Stimulated activated naive B cell treated with anti-CD40 and anti-IgM and Interleukin-4, amounts not matched to agents 10 μg/mL and 1 μg/mL and 100 μg/mL, for 72 hours (primary cell): ENCODE results near the gene REEP6.
"Not testable (repeated sequence)": the region's sequence is repeated elsewhere in the genome, so short reads cannot be mapped to it uniquely, and the experiment has no call there.

ENCODE experiments used
- ATAC-seq, 2 donors: fragments of 150-1000 bp; cut with Tn5 transposase; replicated peaks; 2 replicates each; pipeline ENCODE4 v1.10.0; 2021; ENCODE audit warnings: moderate library complexity in 1 of 2
- DNase-seq: peaks from one replicate; pipeline ENCODE4 v3.0.0; 2021
- H3K27ac Mint-ChIP-seq: one replicate; pipeline ENCODE4 v1.8.0; 2022; ENCODE audit warnings: mild to moderate bottlenecking, mixed read lengths
- H3K27me3 Mint-ChIP-seq, 2 donors: one replicate each; pipeline ENCODE4 v1.8.0; 2022; ENCODE audit warnings: mixed read lengths in 2 of 2
- H3K36me3 Mint-ChIP-seq, 2 donors: one replicate each; pipeline ENCODE4 v1.8.0; 2022; ENCODE audit warnings: mixed read lengths in 2 of 2, mild to moderate bottlenecking in 1 of 2
- H3K4me1 Mint-ChIP-seq, 2 donors: one replicate each; pipeline ENCODE4 v1.8.0; 2022; ENCODE audit warnings: mixed read lengths in 2 of 2, mild to moderate bottlenecking in 1 of 2
- H3K4me3 Mint-ChIP-seq, 2 donors: one replicate each; pipeline ENCODE4 v1.8.0; 2022; ENCODE audit warnings: mild to moderate bottlenecking in 2 of 2, mixed read lengths in 2 of 2, moderate library complexity in 1 of 2
- H3K9me3 Mint-ChIP-seq, 2 donors: one replicate each; pipeline ENCODE4 v1.8.0; 2022; ENCODE audit warnings: mixed read lengths in 2 of 2, mild to moderate bottlenecking in 1 of 2

REEP6 gene

DNA sequence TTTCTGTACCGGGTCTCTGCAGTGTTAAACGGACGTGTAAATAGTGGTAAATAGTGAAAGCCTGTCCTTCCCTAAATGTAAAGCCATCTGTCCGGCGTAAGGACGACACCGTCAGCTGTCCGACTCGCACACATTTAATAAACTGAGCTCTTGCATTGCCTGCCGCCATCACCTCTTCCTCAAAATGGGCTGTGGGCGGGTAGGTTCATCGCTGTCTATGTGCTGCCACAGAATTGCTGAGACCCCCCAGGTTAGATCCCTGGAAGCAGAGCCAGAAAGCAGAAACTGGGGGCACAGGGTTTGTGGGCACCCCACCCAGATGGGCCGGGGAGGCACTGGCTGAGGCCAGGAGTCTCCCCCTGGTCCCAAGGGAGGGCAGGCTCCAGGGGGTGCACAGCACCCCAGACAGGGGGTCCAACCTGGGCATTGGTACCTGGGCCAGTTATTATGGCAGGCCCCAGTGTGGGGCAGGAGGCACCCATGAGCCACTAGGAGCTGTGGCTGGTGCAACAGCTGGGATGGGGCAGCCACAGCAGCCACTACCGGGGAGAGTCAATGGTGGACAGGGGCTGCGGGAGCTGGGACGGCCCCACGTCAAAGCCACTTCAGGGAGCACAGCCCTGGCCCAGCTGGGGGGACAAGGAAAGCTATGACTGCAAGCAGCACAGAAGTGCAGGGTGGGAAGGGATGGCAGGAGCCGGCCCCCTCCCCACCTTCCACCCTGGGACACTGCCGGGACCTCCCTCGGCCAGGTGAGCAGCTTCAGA lies 17.7 kb upstream of the REEP6 start:
- peaks cover 20 to 31% of the 10 kb centered on the region in 2 donors for H3K36me3 Mint-ChIP-seq
- DNase-seq (no peak), ATAC-seq (no peak)
- H3K27ac Mint-ChIP-seq: peak overlapping the region; percentile 14
- H3K9me3 Mint-ChIP-seq: no peaks in the 10 kb centered on the region
- H3K4me3 Mint-ChIP-seq: no peak overlapping the region
- H3K4me1 Mint-ChIP-seq: peaks cover 22 to 53% of the 10 kb centered on the region in 2 donors
- H3K27me3 Mint-ChIP-seq: peaks cover 12% of the 10 kb centered on the region in 2 donors

DNA sequence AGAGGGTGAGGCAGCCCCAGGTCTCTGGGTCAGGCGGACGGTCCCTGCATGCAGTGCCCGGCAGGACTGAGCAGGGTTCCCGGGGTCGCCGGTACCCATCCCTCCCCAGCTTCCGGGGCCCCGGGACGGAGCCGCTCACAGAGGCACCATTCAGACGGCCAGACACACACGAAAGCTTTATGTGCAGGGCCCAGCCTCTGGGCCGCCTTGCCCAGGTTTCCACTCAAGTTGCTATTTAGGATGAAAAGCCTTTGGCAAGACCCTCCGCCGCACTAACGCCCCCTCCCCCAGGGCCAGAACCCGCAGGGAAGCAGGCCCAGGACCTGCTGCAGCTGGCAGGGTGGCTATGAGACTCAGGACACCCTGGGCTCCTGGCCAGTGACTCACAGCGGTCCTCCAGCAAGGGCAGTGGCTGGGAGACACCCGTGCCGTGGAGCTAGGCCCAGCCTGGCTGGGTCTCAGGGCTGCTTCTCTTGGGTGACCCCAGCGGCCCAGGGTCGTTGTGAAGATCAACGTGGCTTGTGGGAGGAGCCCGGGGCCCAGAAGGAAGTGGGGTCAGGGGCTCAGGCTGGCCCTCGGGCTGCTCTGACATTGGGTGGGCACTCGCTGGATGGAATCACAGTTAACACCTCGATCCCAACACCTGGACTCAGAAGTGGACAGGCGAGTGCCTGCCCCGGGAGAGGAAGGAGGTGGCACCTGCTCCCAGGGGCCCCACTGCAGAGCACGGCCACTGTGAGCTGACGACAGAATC lies 16.8 kb upstream of the REEP6 start:
- Mint-ChIP-seq H3K4me3 (no peak overlapping the region), H3K27me3 (peaks cover 12% of the 10 kb centered on the region in 2 donors), H3K27ac (no peak overlapping the region), H3K4me1 (peaks cover 26 to 60% of the 10 kb centered on the region in 2 donors), H3K9me3 (no peaks in the 10 kb centered on the region), H3K36me3 (peaks cover 25 to 35% of the 10 kb centered on the region in 2 donors)
- DNase-seq: no peak
- ATAC-seq: no peak

DNA sequence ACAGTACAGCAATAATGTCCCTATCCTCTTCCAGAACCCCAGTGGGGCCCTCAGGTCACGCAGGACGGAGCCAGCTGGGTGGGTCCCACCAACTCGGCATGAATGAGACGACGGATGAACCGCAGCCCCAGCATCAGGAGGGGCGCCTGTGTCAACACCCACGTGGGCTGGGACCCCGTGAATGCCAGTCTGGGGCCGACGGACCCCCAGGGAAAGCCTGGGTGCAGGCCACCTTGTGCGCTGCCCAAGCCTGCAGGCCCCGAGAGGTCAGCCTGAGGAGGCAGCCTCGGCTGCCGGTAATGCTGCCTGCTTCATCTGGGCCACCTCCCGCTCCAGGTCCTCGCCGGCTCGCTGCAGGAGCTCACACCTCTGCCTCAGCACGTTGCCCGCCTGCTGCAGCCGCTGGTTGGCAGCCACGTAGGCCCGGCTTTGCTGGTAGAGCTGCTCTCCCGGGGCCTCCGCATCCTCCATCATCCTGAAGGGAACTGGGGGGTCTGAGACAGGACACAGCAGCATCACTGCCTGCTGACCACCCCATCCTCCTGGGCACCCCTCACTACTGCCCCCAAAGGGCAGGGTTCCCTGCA lies 16.1 kb upstream of the REEP6 start:
- peaks cover 27 to 64% of the 10 kb centered on the region in 2 donors for H3K4me1 Mint-ChIP-seq
- no peaks in the 10 kb centered on the region for H3K9me3 Mint-ChIP-seq
- peaks cover 25 to 36% of the 10 kb centered on the region in 2 donors for H3K36me3 Mint-ChIP-seq
- ATAC-seq (no peak), DNase-seq (no peak)
- H3K4me3 Mint-ChIP-seq: no peak overlapping the region
- H3K27me3 Mint-ChIP-seq: peaks cover 11% of the 10 kb centered on the region in 2 donors
- no peak overlapping the region for H3K27ac Mint-ChIP-seq

DNA sequence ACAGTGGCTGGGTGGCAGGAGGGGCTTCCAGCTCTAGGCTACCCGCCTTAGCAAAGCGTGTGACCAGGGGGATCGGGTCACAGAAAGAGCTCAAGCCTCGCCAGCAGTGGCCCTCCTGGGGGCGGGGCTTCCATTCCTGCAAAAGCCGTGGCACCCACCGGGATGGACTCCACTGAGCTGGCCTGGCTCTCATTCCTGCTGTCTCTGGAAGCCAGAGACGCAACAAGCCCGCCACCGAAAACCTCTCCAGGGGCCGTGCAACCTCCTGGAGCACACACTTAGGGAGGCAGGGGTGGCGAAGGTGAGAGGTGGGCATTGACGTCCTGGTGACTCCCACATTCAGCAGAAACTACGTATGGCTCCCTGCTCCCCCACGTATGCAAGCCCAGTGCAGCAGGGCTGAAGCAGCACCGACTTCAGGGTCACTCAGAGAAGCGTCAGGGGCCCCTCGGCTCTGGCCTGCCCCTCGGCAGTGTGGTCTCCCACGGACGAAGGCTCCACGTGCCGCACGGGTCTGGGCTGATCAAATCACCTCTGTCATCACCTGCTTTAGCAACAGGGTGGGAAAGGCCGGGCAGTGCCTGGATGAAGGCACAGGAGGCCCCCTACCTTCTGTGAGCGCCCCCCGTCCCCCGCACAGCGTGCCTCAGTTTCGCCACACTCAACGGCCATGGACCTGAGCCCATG lies 15.1 kb upstream of the REEP6 start:
- H3K4me1 Mint-ChIP-seq: peaks cover 26 to 54% of the 10 kb centered on the region in 2 donors
- H3K36me3 Mint-ChIP-seq: peaks cover 24 to 34% of the 10 kb centered on the region in 2 donors
- ATAC-seq: no peak
- no peak overlapping the region for H3K4me3 Mint-ChIP-seq
- no peak overlapping the region for H3K27ac Mint-ChIP-seq
- DNase-seq: no peak
- H3K9me3 Mint-ChIP-seq: no peaks in the 10 kb centered on the region
- peaks cover 6 to 8% of the 10 kb centered on the region in 2 donors for H3K27me3 Mint-ChIP-seq

DNA sequence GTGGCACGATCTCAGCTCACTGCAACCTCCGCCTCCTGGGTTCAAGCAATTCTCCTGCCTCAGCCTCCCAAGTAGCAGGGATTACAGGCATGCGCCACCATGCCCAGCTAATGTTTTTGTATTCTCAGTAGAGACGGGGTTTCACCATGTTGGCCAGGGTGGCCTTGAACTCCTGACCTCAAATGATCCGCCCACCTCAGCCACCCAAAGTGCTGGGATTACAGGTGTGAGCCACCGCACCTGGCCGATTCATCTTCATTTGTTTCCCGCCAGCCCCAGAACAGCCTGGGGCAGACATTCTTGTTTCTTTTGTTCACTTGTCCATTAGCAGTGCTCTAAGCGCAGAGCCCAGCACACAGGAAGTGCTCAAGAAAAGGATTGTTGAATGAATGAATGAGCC lies 13.9 kb upstream of the REEP6 start:
- ATAC-seq, H3K27me3 Mint-ChIP-seq, H3K9me3 Mint-ChIP-seq: not testable (repeated sequence)

DNA sequence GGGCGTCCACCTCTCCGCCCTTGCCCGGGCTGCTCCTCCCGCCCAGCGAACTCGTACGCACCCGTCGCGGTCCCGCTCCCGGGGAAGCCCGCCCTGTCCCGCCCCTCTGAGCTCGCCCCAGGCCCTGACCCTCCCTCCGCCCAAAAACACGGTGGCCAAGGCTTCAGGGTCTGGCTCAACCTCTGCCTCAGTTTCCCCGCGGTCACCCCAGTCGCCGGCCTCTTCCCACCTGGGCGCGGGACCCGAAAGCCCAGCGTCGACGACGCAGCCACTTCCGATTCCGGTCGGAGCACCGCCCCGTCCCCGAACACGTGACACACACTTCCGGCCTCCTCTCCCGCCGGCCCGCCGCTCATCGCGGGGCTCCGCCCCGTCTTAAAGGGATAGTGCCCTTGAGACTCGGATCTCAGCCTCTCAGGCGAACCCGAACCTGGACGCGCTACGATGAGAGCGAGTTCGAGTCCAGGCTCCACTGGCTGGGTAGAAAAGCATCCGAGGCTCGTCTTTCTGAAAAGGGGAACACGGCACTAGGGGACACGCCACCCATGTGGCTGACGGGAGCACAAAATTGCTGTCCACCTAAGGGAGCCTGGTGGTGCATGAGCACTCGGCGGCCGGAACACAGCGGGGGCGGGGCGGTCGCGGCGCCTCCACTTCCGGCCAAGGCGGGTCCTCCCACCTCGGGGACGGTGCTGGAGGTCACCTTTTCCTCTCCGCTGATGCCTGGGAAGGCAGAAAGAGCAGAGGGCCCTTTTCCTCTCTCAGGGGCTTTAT lies 11.9 kb upstream of the REEP6 start, which contains the start of gene C19orf25:
Gene C19orf25, minus strand, starts transcription at position 282 of the 774 bp plus-strand sequence. CDS start 312 bp downstream, outside the sequence.
- ATAC-seq (peak; percentile 97 to 98), DNase-seq (peak; percentile 93)
- H3K36me3 Mint-ChIP-seq: peaks cover 19 to 26% of the 10 kb centered on the region in 2 donors
- peaks cover 13 to 30% of the 10 kb centered on the region in 2 donors for H3K4me1 Mint-ChIP-seq
- peak within 1 kb of the TSS; percentile 94 for H3K27ac Mint-ChIP-seq
- H3K27me3 Mint-ChIP-seq: no peaks in the 10 kb centered on the region
- H3K4me3 Mint-ChIP-seq: peak within 1 kb of the TSS; percentile 94 to 95
- H3K9me3 Mint-ChIP-seq: no peaks in the 10 kb centered on the region

More for the DNA sequence above, 13.9 kb upstream of the REEP6 start:
- DNase-seq, H3K27ac Mint-ChIP-seq, H3K4me3 Mint-ChIP-seq: not testable (repeated sequence)
- peaks cover 20 to 43% of the 10 kb centered on the region in 2 donors for H3K4me1 Mint-ChIP-seq
- H3K36me3 Mint-ChIP-seq: peaks cover 24 to 34% of the 10 kb centered on the region in 2 donors

DNA sequence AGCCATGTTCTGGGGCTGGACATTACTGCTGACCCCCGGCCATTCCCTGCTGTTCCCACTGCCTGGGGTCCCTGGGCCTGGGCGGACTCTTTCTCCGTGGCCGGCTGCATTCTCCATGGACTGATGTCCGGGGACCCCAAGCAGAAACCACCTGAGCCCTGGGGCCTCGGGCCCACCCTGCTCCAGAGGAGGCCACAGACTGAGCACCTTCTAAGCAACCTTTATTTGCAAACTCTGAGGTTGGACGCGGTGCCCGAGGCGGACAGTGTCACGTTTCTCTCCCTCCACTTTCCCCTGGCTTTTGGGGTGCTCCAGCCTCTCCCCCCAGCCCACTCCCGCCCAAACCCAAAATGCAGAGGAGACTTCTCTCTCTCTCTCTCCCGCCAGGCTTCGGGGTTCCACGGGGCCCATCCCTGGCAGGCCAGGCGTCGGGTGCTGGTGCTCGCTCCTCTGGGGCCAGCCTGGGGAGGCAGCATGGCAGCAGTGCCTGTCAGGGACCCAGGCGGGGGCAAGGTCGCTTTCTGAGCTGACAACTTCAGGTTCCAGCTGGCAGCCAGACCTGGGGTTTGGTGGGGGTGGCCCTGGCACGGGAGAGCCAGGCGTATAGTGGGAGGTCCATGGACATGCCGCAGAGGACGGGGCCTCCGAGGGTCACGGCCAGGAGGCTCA lies 9.6 kb upstream of the REEP6 start:
- H3K9me3 Mint-ChIP-seq: no peaks in the 10 kb centered on the region
- peaks cover 7 to 15% of the 10 kb centered on the region in 2 donors for H3K36me3 Mint-ChIP-seq
- H3K4me3 Mint-ChIP-seq: no peak overlapping the region
- DNase-seq (no peak), ATAC-seq (no peak)
- no peaks in the 10 kb centered on the region for H3K27me3 Mint-ChIP-seq
- no peak overlapping the region for H3K27ac Mint-ChIP-seq
- H3K4me1 Mint-ChIP-seq: peaks cover 13 to 28% of the 10 kb centered on the region in 2 donors

DNA sequence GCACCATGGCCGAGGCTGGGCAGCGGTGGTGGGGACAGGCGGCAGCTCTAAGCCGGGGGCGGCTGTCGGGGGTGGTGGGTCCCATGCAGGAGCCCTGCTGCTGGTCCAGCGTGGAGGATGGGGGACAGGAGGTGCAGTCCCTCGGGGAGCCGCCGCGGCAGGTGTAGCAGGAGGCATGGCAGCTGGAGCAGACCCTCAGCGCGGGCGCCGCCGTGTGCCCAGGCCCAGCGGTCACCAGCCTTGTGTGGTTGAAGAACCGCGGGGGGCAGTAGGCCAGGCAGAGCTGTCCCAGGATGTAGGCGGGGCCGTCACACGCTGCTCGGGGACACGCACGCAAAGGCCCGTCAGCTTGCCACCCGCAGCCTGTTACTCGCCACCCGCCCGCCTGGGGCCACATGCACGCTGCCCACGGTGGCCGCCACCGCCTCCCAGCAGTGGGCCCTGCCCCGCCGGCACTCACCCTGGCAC lies 9.1 kb upstream of the REEP6 start:
- Mint-ChIP-seq H3K27ac (no peak overlapping the region), H3K4me3 (no peak overlapping the region), H3K36me3 (peaks cover 7 to 12% of the 10 kb centered on the region in 2 donors), H3K9me3 (no peaks in the 10 kb centered on the region), H3K27me3 (no peaks in the 10 kb centered on the region), H3K4me1 (peaks cover 13 to 25% of the 10 kb centered on the region in 2 donors)
- DNase-seq (no peak), ATAC-seq (no peak)

DNA sequence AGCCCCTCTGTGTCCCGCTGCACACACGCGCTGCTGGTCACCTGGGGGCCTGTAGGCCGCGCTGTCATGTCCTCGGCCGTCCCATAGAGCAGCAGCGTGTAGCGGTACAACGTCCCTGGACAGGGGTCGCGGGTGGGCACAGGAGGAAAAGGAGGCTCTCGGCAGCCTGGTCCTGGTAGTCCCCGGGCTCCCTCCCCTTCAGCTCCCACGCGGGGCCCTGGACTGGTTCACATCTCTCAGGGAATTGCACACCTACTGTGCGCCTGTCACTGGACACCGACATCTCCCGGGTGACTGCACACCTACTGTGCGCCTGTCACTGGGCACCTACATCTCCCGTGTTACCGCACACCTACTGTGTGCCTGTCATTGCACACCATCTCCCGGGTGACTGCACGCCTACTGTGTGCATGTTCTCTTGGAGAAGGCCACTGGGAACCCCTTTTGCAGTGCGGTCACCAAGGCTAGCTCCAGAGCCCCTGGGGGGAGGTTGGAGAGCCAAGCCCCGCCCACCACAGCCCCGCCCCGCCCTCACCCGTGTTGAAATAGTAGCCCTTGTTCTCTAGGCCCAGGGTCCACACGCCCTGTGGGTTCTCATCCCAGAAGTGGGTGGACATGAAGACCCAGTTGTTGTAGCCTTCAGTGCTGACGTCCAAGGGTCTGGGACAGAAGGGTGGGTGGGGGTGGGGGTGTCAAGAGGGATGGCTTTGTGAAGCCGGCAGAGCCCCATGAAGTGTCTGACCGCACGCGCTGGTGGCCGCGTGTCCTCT lies 8.4 kb upstream of the REEP6 start:
- no peak for DNase-seq
- peaks cover 8 to 18% of the 10 kb centered on the region in 2 donors for H3K4me1 Mint-ChIP-seq
- no peaks in the 10 kb centered on the region for H3K9me3 Mint-ChIP-seq
- H3K4me3 Mint-ChIP-seq: no peak overlapping the region
- H3K27ac Mint-ChIP-seq: no peak overlapping the region
- ATAC-seq: no peak
- peaks cover 6% of the 10 kb centered on the region in 2 donors for H3K36me3 Mint-ChIP-seq
- H3K27me3 Mint-ChIP-seq: no peaks in the 10 kb centered on the region

DNA sequence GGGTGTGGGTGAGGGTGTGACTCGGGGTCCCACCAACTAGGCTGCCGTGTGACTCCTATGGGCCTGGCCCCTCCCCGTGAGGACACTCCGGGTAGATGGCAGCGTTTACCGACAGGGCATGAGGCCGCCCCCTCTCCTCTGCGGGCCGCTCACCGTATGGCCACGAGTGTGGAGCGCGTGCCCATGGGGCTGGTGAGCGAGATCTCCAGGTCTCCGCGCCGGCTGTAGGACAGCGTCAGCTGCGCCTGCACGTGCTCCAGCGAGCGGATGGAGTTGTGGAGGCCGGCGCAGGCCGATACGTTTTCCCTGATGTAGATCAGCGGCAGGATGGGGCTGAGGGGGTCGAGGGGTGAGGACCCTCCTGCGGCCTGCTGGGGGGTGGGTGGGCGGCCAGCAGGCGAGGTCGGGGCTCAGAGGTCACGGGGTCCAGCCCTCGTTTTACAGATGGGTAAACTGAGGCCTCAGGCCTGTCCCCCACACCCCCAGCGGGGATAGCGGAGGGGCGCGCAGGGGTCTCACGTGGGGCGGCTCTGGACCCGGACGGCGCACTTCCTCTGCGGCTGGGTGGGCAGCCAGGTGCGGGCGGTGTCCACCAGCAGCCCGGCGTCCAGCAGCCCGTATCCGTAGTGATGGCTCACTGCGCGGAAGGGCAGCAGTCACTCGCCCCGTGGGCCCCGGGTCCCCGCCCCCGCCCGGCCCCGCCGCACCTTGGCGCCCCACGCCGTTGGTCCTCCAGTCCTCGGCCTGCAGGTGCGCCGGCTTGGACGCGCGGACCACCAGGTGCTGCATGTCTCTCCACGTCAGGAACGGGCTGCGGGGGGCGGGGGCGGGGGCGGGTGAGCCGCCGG lies 7.6 kb upstream of the REEP6 start:
- H3K27ac Mint-ChIP-seq: no peak overlapping the region
- no peak overlapping the region for H3K4me3 Mint-ChIP-seq
- ATAC-seq (no peak), DNase-seq (no peak)
- H3K4me1 Mint-ChIP-seq: peaks cover 5 to 12% of the 10 kb centered on the region in 2 donors
- H3K36me3 Mint-ChIP-seq: peaks cover 4 to 5% of the 10 kb centered on the region in 2 donors
- H3K27me3 Mint-ChIP-seq: peaks cover 2 to 4% of the 10 kb centered on the region in 2 donors
- no peaks in the 10 kb centered on the region for H3K9me3 Mint-ChIP-seq

DNA sequence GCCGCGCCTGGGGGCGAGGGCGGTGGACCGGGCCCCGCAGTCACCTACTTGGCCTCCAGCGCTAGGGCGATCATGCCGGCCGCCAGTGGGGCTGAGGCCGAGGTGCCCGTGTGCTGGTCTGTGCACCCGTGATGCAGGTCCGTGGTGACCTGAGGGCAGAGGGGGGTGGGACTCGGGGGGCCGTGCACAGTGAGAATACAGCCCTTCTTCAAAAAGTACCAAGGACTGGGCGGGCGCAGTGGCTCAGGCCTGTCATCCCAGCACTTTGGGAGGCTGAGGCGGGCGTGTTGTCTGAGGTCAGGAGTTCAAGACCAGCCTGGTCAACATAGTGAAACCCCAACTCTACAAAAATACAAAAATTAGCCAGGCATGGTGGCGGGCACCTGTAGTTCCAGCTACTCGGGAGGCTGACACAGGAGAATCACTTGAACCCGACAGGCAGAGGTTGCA lies 7.0 kb upstream of the REEP6 start:
- ATAC-seq: no peak
- Mint-ChIP-seq H3K4me3 (no peak overlapping the region), H3K27ac (no peak overlapping the region), H3K4me1 (peaks cover 4 to 11% of the 10 kb centered on the region in 2 donors), H3K27me3 (peaks cover 5 to 7% of the 10 kb centered on the region in 2 donors), H3K9me3 (no peaks in the 10 kb centered on the region), H3K36me3 (peaks cover 2 to 3% of the 10 kb centered on the region in 2 donors)
- no peak for DNase-seq
